Gastrocnemius medialis (tissue), 4 donors: ENCODE data around the gene PANK4.

Experiments used
- CTCF ChIP-seq, 5 experiments: fragments of 450-650 bp in 3 of 5; fragments of 200-600 bp in 2 of 5; sonication (generic) in 2 of 5; IDR thresholded peaks in 4 of 5; conservative IDR thresholded peaks in 1 of 5; 1 replicate in 4 of 5; 2 replicates in 1 of 5; pipeline ENCODE4 v1.5.1; 2016 to 2019; ENCODE audit warnings: antibody characterized with exemption in 5 of 5, mild to moderate bottlenecking in 3 of 5, moderate library complexity in 3 of 5
- POLR2A ChIP-seq, 2 donors: fragments of 450-650 bp; IDR thresholded peaks; one replicate each; pipeline ENCODE4 v1.6.1; 2017; ENCODE audit warnings: antibody characterized with exemption in 2 of 2, mild to moderate bottlenecking in 2 of 2, moderate library complexity in 2 of 2

GRCh38 chr1:2496746-2497145 lies 29.6 kb downstream of the PANK4 start:
- TF ChIP-seq POLR2A (IDR thresholded peaks at IDR 0.05) (no peak), CTCF (IDR thresholded peaks at IDR 0.05 in 4 of 5, conservative IDR thresholded peaks at IDR 0.05 in 1 of 5) (no peak)
